ENCODE results near the gene WDR37.

Gene WDR37

GRCh38 chr10:1050145-1050544 lies 6.0 kb upstream of the WDR37 start:
- TF ChIP-seq CREB1 (IDR thresholded peaks at IDR 0.05; ENCODE audit: low read depth): no peak
- TF ChIP-seq YY1 (IDR thresholded peaks at IDR 0.05; ENCODE audit: low read depth): no peak
- no peak for TF ChIP-seq NFIC (IDR thresholded peaks at IDR 0.05)
- no peak for TF ChIP-seq REST (IDR thresholded peaks at IDR 0.05; ENCODE audit: low read depth)
- TF ChIP-seq EGR1 (IDR thresholded peaks at IDR 0.05): no peak
- TF ChIP-seq USF1 (IDR thresholded peaks at IDR 0.05): no peak
- TF ChIP-seq MAX (IDR thresholded peaks at IDR 0.05): no peak

- TF ChIP-seq REST (IDR thresholded peaks at IDR 0.05; ENCODE audit: low read depth) (no peak), YY1 (IDR thresholded peaks at IDR 0.05; ENCODE audit: low read depth) (no peak), RAD21 (IDR thresholded peaks at IDR 0.05; ENCODE audit: low read depth) (no peak), TAF1 (IDR thresholded peaks at IDR 0.05; ENCODE audit: low read depth) (no peak), EGR1 (IDR thresholded peaks at IDR 0.05) (no peak), TEAD4 (IDR thresholded peaks at IDR 0.05) (no peak), CREB1 (IDR thresholded peaks at IDR 0.05; ENCODE audit: low read depth) (no peak), FOXM1 (IDR thresholded peaks at IDR 0.05; ENCODE audit: borderline replicate concordance, low read depth) (no peak), MAX (IDR thresholded peaks at IDR 0.05) (no peak), EP300 (IDR thresholded peaks at IDR 0.05; ENCODE audit: borderline replicate concordance) (no peak), USF1 (IDR thresholded peaks at IDR 0.05) (no peak), NFIC (IDR thresholded peaks at IDR 0.05) (no peak), TCF12 (IDR thresholded peaks at IDR 0.05; ENCODE audit: low read depth) (no peak), CEBPB (IDR thresholded peaks at IDR 0.05) (no peak), ZBTB7A (IDR thresholded peaks at IDR 0.05; ENCODE audit: low read depth) (no peak)
These were observed 5.6 kb upstream of the WDR37 start for GRCh38 chr10:1050554-1050953.

- TF ChIP-seq TEAD4 (IDR thresholded peaks at IDR 0.05) (no peak), USF1 (IDR thresholded peaks at IDR 0.05) (no peak), RAD21 (IDR thresholded peaks at IDR 0.05; ENCODE audit: low read depth) (no peak), TCF12 (IDR thresholded peaks at IDR 0.05; ENCODE audit: low read depth) (no peak), REST (IDR thresholded peaks at IDR 0.05; ENCODE audit: low read depth) (no peak), NFIC (IDR thresholded peaks at IDR 0.05) (no peak)
These were observed 1.5 kb upstream of the WDR37 start for GRCh38 chr10:1054684-1055083.

GRCh38 chr10:1057106-1057657 lies 997 bp downstream of the WDR37 start:
- TF ChIP-seq RAD21 (IDR thresholded peaks at IDR 0.05; ENCODE audit: low read depth): no peak
- TF ChIP-seq TAF1 (IDR thresholded peaks at IDR 0.05; ENCODE audit: low read depth): no peak
- TF ChIP-seq NFIC (IDR thresholded peaks at IDR 0.05): no peak
- no peak for TF ChIP-seq YY1 (IDR thresholded peaks at IDR 0.05; ENCODE audit: low read depth)
- no peak for TF ChIP-seq CREB1 (IDR thresholded peaks at IDR 0.05; ENCODE audit: low read depth)
- TF ChIP-seq MAX (IDR thresholded peaks at IDR 0.05): no peak
- no peak for TF ChIP-seq CEBPB (IDR thresholded peaks at IDR 0.05)
- no peak for TF ChIP-seq TEAD4 (IDR thresholded peaks at IDR 0.05)
- no peak for TF ChIP-seq FOXM1 (IDR thresholded peaks at IDR 0.05; ENCODE audit: borderline replicate concordance, low read depth)
- TF ChIP-seq ZBTB7A (IDR thresholded peaks at IDR 0.05; ENCODE audit: low read depth): no peak

Measured in Ishikawa (cell line).